ENCODE data around the gene FXYD2. TPM values are rescaled to one million over a fixed set of nuclear protein-coding genes. Genes with fewer than 3 reads are reported as not detected.
"Not testable (repeated sequence)": the region's sequence is repeated elsewhere in the genome, so short reads cannot be mapped to it uniquely, and the experiment has no call there.

FXYD2 gene
- total RNA-seq, 6 donors from 2014 or later: 0.15 to 4.5 (median 2.4) TPM

- no peaks in the 10 kb centered on the region for H3K36me3 ChIP-seq
- no peaks in the 10 kb centered on the region for H3K27me3 ChIP-seq
- DNase-seq (no peak), ATAC-seq (ENCODE audit: low FRiP score in 2 of 2) (no peak)
- H3K4me3 ChIP-seq: no peak overlapping the region
- 76 to 87% methylated on average over 11 of the region's 11 CpGs for WGBS, 2 donors
- TF ChIP-seq POLR2AphosphoS5 (IDR thresholded peaks at IDR 0.05) (no peak), EP300 (IDR thresholded peaks at IDR 0.05) (no peak), CTCF (IDR thresholded peaks at IDR 0.05) (no peak), POLR2A (IDR thresholded peaks at IDR 0.05) (no peak)
- no peak overlapping the region for H3K27ac ChIP-seq
- H3K4me1 ChIP-seq: peaks cover 7 to 22% (median 14%) of the 10 kb centered on the region in 4 donors
- no peaks in the 10 kb centered on the region for H3K9me3 ChIP-seq
These were observed 43.5 kb upstream of the FXYD2 start for GRCh38 chr11:117868088-117868487.

GRCh38 chr11:117866526-117866925 lies 42.0 kb upstream of the FXYD2 start:
- ATAC-seq (ENCODE audit: low FRiP score in 2 of 2): no peak
- WGBS, 2 donors: 69 to 79% methylated on average over 4 to 5 of the region's 5 CpGs
- Histone ChIP-seq H3K27me3 (no peaks in the 10 kb centered on the region), H3K9me3 (no peaks in the 10 kb centered on the region), H3K27ac (peak overlapping the region in 1 of 4 donors; percentile 3), H3K4me1 (peaks cover 11 to 21% (median 12%) of the 10 kb centered on the region in 4 donors), H3K36me3 (no peaks in the 10 kb centered on the region), H3K4me3 (no peak overlapping the region)
- TF ChIP-seq CTCF (IDR thresholded peaks at IDR 0.05) (no peak), POLR2AphosphoS5 (IDR thresholded peaks at IDR 0.05) (no peak), POLR2A (IDR thresholded peaks at IDR 0.05) (no peak), EP300 (IDR thresholded peaks at IDR 0.05) (no peak)
- DNase-seq: no peak

GRCh38 chr11:117865546-117865945 lies 41.0 kb upstream of the FXYD2 start:
- H3K9me3 ChIP-seq; H3K36me3 ChIP-seq; H3K27ac ChIP-seq; H3K4me3 ChIP-seq; DNase-seq; H3K27me3 ChIP-seq; ATAC-seq (ENCODE audit: low FRiP score in 2 of 2): not testable (repeated sequence)
- peaks cover 16 to 30% (median 18%) of the 10 kb centered on the region in 4 donors for H3K4me1 ChIP-seq
- 95 to 96% methylated on average over 13 of the region's 13 CpGs for WGBS, 2 donors

- no peak for ATAC-seq (ENCODE audit: low FRiP score in 2 of 2)
- no peak overlapping the region for H3K4me3 ChIP-seq
- TF ChIP-seq CTCF (IDR thresholded peaks at IDR 0.05): no peak
- TF ChIP-seq EP300 (IDR thresholded peaks at IDR 0.05): no peak
- WGBS, 2 donors: 59 to 68% methylated on average over 1 of the region's 1 CpG
- H3K27me3 ChIP-seq: no peaks in the 10 kb centered on the region
- no peaks in the 10 kb centered on the region for H3K36me3 ChIP-seq
- H3K27ac ChIP-seq: peak overlapping the region in 2 of 4 donors; percentile 70 to 86
- DNase-seq: no peak
- H3K4me1 ChIP-seq: peaks cover 12 to 29% (median 20%) of the 10 kb centered on the region in 4 donors
- H3K9me3 ChIP-seq: no peaks in the 10 kb centered on the region
These were observed 38.8 kb upstream of the FXYD2 start for GRCh38 chr11:117863383-117863782.

GRCh38 chr11:117862753-117863152 lies 38.2 kb upstream of the FXYD2 start:
- DNase-seq (no peak), ATAC-seq (ENCODE audit: low FRiP score in 2 of 2) (no peak)
- Histone ChIP-seq H3K4me1 (peaks cover 12 to 35% (median 22%) of the 10 kb centered on the region in 4 donors), H3K27ac (peak overlapping the region; percentile 70 to 86 (median 80)), H3K36me3 (no peaks in the 10 kb centered on the region), H3K27me3 (no peaks in the 10 kb centered on the region), H3K9me3 (no peaks in the 10 kb centered on the region), H3K4me3 (no peak overlapping the region)
- TF ChIP-seq CTCF (IDR thresholded peaks at IDR 0.05) (no peak), EP300 (IDR thresholded peaks at IDR 0.05) (no peak), POLR2AphosphoS5 (IDR thresholded peaks at IDR 0.05) (no peak), POLR2A (IDR thresholded peaks at IDR 0.05) (no peak)
- 79% methylated on average over 1 of the region's 1 CpG; no CpG with 5 or more reads in 1 of the 2 donors for WGBS, 2 donors
